GM21825 (cell line): ENCODE results near the gene DUSP28.
"Not testable (repeated sequence)": the region's sequence is repeated elsewhere in the genome, so short reads cannot be mapped to it uniquely, and the experiment has no call there.

Experiments
- ATAC-seq: cut with Tn5 transposase; IDR thresholded peaks from one replicate; pipeline ENCODE4 v1.9.1; 2021; ENCODE audit warnings: mild to moderate bottlenecking, moderate library complexity; ENCODE audit not compliant: unreplicated experiment

The DUSP28 gene

GRCh38 chr2:240560084-240560479, at the start of gene DUSP28:
Gene DUSP28 (plus strand): TSS chr2:240560357. CDS start chr2:240560685, 328 bp downstream.
- peak; percentile 55 for ATAC-seq

DNA sequence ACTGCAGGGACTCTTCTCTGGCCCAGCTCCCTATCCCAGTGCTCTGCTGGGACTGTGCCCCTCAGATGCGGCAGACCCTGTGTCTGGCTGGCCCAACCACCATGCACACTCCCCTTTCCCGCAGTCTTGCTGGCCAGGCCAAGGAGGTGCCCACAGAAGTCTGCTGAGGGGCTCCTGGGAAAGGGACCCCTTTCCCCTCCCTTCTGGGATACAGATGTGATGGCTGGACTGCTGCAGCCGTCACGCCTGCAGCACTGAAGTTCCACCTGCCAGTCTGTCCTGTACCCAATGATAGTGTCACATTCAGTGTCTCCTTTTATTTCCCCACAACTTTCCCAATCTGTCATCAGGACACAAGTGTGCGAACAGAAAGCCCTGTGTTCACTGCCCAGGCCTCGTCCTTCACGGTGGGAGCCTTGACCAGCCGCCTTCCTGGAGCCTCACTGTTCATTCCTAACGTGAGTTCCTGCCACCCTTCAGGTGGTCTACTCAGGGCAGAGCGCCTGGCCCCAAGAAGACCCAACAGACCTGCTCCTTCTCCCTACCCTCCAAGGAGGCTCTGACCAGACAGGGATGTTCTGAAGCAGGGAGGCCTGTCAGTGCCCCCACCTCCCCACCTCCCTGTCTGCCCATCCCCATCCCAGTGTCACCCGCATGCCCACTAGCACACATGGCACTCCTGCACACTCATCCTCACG, 49.5 kb upstream of the DUSP28 start:
- ATAC-seq = no peak

DNA sequence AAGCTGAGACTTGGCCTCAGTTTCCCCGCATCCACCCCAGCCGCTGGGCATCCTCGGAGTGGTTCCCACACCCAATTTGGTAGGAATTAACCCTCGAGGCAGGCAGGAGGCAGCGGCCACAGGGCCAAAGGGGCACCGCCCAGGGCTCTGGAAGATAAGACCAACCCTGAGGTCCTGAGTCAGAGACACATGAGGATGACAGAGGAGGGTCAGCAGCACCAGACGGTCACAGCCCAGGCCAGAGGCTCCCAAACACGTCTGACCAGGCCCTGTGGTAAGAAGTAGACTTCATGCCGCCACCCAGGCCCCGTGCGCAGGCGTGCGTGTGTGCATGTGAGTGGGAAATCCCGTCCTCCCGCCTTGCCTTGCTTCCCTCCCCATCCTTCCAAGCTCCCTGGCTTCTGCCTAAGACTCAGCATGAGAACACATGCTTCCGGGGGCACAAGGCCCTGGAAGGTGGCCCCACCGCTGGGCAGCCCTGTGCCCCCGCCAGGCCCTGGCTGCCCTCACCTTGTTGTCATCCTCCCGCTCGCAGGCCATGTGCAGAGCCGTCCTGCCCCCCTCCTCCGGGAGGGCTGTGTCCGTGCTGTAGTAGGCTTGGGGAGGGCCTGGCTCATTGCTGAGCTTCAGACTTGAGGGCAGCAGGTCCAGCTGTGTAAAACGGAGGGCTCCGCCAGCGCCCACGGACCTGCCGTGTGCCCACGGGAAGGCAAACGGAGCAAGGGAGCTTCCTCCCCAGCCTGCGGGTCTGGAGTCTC, 48.6 kb upstream of the DUSP28 start:
- ATAC-seq = no peak

GRCh38 chr2:240512109-240512485, 48.1 kb upstream of the DUSP28 start:
- ATAC-seq = no peak

GRCh38 chr2:240512666-240513535, 47.3 kb upstream of the DUSP28 start:
- no peak for ATAC-seq

- peak; percentile 85 for ATAC-seq
These were observed 46.4 kb upstream of the DUSP28 start for GRCh38 chr2:240513549-240514287.

- no peak for ATAC-seq
These were observed 45.5 kb upstream of the DUSP28 start for GRCh38 chr2:240514631-240515030.

- no peak for ATAC-seq
These were observed 42.8 kb upstream of the DUSP28 start for GRCh38 chr2:240517342-240517741.

- ATAC-seq = no peak
These were observed 41.2 kb upstream of the DUSP28 start for GRCh38 chr2:240518981-240519380.

GRCh38 chr2:240519396-240520129, 40.6 kb upstream of the DUSP28 start:
- no peak for ATAC-seq

DNA sequence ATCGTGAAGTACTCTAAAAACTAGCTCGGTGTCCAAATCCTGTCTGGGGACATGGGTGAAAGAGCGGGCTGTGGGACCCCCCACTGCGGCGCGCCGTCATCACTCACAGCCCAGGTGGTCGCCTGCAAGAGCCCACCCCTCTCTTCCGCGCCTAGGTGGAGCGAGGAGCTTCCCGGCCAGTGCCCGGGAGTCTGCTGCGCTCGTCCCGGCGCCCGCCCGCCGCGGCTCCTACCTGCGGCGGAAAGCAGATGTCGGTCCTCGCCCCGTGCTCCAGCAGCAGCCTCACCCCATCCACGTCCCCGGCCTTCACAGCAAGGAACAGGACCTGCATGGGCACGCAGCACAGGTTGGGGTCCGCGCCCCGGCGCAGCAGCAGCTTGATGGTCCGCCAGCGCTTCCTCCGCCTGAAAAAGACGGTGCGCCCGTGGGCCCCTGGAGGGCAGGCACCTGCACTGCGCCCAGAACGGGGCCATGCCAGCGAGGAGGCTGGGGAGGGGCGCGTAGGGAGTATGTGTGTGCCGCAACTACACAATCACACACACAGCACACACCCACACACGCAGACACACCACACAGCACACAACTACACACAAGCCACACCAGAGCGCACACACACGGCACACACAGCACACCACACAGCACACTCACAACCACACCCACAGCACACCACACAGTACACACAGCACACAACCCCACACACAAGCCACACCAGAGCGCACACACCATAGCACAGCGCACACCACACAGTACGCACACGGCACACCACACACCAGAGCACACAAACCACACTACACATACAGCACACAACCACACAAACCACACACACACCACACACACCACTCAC, 39.8 kb upstream of the DUSP28 start:
- no peak for ATAC-seq

DNA sequence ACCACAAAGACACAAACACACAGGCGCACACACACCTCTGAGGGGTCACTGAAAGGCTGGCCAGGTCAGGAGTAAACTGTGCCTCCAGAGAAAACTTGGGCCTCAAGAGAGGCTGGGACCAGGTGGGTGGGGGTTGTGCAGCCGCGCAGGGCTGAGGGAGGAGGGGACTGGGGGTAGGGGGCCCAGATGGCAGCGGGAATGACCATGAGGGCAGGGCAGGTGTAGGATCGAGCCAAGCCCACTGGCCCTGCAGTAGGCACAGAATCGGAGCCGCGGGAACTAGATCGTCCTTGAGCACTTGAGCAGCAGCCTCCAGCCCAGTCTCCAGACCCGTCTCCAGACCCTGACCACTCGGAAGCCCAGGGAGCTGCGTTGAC, 39.2 kb upstream of the DUSP28 start:
- ATAC-seq = no peak

- ATAC-seq = not testable (repeated sequence)
These were observed 38.3 kb upstream of the DUSP28 start for GRCh38 chr2:240521885-240522284.

- ATAC-seq = no peak
These were observed 37.8 kb upstream of the DUSP28 start for GRCh38 chr2:240522406-240522805.

GRCh38 chr2:240523451-240524281, 36.5 kb upstream of the DUSP28 start:
- ATAC-seq = no peak

- no peak for ATAC-seq
These were observed 35.0 kb upstream of the DUSP28 start for GRCh38 chr2:240524963-240525718.

DNA sequence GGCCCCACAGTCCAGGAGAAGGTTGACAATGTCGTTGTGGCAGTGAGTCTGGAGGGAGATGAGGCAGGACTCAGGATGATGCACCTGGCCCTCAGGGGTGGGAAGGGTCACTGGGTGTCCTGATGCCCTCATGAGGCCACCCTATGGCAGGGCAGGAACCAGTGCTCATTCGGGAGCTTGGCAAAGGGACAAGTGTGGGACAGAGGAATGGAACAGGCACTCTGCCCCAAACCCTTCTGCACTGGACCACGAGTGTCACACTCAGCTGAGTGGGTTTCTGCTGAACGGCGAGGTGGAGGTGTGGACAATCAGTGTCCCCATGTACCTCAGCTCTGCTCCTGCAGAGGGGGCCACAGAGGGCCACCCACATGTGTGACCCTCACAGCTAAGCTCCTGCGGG, 34.4 kb upstream of the DUSP28 start:
- no peak for ATAC-seq

DNA sequence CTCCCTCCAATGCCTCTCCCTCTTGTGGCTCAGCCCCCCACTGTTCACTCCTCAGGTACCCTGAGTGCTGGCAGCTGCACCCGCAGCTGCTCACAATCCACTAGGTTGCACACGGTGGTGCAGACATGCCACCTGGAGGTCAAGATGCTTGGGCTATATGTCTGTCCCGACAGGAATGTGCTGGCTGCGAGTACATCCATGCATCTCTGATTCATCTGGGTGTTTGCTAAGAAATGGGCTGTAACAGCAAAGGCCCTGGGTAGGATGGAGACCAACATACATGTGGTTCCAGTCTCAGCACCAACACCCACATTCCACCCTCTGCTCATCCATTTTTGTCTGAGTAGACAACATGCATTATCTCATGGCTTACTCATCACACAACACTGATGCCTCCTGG, 33.6 kb upstream of the DUSP28 start:
- ATAC-seq = no peak
